IPS DF 4.7 (cell line): ENCODE results near the gene STAM.

Experiments
- DNase-seq: peaks from one replicate; pipeline ENCODE4 v3.0.0-alpha.2; 2013; ENCODE audit warnings: low spot score; ENCODE audit errors: extremely low read depth

STAM gene

DNA sequence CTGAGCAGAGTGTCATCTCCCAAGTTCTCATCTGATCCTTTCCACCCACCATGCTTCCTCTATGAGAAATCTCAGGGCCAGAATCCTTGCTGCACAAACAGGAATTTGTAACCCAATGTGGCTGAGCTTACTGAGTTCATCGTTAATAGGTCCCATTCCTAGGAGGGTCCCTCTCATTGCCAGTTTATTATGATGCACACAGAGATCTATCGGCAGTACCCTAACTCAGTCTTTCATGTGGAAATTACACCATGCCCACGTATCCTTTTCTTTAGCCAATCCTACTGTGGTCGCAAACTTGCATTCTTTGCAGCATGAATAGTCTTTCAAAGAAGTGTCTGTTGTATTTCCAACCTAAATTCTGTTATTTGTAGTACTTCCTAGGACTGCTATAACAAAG, 120.2 kb downstream of the STAM start:
- no peak for DNase-seq

DNA sequence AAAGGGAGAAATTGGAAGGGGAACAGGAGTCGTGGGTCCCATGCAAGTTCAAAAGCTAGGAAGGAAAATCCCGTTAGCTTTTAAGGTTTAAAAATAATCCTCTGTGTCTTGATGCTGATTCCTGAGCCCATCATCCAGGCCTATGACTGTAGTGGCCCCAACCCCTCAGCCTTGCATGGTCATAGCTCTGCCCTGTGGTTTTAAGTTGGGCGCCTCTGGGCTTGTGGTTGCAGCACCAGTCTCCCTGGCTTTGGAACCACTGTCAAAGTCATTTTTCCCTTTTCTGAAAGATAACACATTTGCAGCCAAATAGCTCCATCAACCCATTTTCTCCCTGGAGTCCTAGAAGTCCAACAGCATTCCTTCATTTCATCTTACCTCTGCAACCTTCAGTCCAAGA, 121.7 kb downstream of the STAM start:
- DNase-seq: no peak
